Fibroblast of skin of scalp (primary cell): ENCODE measurements around the gene PAF1.
"Not testable (repeated sequence)": the region's sequence is repeated elsewhere in the genome, so short reads cannot be mapped to it uniquely, and the experiment has no call there.

Experiments
- DNase-seq: peaks from one replicate; pipeline ENCODE4 v3.0.0-alpha.2; 2013

The PAF1 gene

DNA sequence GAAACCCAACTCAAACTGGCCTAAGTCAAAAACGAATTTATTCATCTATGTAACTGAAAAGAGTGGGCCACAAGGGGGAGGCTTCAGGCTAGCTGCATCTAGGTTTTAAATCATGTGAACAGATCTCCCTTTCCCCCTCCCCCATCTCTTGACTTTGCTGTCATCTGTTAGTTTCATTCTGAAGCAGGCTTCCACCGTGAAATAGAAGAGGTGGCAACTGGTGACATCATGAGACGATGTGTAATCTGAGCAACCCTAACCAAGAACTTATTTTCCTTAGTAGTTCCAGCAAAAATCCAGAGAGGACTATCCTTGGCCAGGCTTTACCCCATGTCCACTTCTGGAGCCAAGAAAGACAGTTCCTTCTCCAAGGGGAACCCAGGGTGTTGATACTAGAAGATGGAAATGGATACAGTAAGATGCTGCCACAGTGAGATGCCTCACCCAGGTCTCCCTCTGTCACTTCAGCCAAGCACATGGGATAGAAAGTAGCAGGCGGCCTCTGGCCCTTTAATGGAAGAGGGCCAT is 39.3 kb downstream of the PAF1 start:
- peak; percentile 38 for DNase-seq

DNA sequence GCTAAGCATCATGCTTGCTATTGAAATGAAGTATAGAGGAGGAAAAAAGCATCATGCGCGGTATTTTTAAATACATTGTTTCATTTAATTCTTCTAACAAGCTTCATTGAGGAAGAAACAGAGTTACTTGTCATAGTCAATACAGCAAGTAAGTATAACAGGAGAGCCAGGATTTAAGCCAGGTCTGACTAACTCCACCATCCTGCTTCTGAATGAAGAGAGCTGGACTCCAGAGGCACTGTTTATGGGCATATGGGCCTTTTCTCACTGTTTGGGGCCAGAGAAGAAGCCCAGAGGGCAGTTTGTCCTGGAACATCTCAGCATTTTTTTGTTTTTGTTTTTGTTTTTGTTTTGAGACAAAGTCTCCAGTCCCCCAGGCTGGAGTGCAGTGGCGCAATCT is 40.8 kb downstream of the PAF1 start:
- DNase-seq = no peak

DNA sequence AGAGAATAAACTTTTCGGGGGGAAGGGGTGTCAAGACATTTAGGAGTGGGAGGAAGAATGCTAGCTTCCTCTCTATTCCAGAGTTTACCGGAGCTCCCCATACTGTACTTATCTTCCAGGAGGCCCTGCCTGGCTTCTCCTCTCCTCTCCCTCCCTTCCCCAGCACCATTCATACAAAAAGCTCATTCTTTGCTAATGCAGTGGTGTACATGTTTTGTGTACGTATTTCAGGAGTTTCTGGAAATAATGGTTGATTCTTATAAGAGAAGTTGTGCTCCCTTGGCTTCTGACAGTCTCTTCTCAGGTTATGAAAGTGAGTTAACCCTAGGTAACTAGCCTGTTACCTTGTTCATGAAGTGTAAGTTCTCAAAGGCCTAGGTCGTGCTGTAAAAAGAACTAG is 41.6 kb downstream of the PAF1 start:
- no peak for DNase-seq

DNA sequence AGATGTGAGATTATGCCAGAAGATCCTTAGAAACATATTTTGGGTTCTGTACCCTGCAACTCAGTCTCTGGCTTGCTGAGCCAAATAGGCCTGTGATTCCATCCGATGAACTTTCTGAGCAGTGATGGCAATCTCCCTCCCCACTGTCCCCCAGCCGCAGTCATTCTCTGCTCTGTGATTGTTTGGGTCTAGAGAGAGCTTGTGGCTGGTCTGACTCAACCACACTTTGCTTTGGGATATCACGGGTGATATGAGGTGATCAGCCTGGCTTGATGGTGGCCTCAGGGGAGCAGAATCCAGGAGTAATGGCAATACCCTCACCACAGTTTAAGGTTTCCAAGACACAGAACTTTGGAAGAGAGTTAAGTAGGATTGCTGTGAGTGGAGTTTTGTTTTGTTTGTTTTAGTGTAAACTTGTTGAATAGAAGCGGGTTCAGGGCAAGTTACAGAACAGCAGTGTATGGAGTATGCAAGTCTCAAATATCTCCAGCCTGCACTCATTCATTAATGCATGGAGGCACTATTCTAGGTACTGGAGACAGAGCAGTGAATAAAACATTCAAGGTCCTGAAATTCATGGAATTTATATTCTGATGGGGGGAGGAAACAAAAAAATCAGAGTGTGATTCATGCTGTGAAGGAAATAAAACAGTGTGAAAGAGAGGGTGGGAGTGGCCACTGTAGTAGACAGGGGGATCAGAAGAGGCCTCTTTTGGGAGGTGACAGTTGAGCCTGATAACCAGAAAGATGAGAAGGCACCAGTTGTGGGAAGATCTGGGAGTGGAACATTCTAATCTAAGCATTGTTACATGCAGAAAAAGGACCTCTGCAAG is 43.4 kb downstream of the PAF1 start:
- DNase-seq = peak; percentile 24

DNA sequence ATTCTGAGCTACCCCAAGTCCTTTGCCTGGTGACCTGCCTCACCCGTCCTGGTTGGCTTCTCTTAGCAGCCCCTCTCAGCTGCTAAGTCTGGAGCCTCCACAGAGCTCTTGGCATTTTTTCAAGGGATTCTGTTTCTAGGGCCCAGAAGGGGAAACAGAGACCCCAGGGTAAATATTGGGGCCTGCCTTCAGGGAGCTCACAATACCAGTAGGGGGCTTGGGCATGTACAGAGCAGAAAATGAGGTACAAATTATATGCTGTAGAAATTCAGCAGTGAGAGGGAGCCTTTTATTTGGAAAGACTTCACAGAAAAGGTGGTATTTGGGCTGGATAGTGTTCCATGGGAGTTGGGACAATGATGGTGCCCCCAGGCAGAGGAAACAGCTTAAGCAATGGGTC is 45.0 kb downstream of the PAF1 start:
- DNase-seq = no peak

DNA sequence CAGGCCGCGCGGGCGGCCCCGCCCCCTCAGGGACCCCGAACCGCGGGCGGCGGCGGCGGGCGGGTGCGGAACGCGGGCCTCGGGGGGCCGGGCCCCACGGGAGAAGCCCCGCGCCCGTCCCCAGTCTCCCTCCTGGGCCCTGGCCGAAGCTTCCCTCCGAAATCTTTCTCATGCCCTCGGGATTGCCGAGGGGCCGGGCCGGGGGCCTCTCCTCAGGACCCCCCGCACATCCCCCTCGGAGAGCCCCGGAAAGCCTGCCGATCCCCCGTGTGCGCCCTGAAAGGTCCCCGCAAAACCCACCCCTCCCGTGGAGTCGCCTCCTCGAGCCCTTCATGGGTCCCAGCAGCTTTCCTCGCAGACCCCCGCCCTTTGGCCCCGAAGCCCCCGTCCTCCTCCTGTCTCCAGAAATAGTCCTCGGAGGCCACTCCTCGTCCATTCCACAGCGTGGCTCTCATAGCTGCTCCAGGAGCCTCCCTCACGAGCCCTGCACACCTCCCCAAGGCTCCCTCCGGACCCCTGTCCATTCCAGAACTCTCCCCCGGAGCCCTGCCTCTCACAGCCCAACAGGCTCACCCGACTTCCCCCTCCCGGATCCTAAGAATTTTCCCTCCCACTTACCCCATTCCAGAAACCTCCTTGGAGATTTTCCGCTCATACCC is 48.1 kb downstream of the PAF1 start:
- DNase-seq = peak; percentile 14

DNA sequence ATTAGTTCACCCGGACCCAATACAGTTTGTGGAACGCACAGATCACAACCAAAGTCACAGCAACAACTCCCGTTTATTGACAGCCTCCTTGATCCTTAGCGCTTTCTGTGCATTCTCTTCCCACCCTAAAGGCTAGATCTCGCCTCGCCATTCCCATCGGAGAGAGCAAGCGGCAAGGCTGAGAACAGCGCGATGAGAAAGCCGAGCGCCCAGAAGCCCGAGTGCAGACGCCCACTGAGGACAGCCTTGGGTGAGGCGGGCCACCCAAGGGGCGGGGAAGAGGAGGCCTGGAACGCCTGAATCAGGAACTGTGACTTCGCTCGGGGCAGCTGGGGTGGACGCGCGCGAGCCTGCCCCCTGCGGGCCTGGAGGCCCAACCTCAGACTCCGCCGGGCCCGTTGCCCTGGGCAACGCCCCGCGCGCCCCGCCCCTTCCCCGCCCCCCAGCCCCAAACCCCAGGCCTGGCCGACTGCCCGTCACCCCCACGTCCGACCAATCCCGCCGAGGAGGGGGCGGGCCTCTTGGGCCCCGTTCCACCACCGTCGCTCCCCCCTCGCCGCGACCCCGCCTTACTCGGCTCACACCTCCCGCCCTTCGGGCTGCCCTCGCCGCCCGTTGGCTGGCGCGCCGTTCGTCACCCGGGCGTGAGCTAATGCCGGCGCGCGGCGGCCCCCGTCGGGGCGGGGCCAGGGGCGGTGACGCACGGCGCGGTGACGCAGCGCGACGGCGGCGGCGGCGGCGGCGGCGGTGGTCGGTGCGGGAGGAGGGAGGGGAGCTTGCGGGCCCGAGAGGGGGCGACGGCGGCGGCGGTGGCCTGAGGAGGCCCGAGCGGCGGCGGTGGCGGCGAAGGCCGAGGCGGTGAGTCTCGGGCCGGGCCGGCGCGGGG is 48.9 kb downstream of the PAF1 start, which contains the start of gene SAMD4B:
SAMD4B (plus strand) TSS at position 703 of the 886 bp plus-strand sequence. CDS start 14,473 bp downstream, outside the sequence.
- peak; percentile 99 for DNase-seq

DNA sequence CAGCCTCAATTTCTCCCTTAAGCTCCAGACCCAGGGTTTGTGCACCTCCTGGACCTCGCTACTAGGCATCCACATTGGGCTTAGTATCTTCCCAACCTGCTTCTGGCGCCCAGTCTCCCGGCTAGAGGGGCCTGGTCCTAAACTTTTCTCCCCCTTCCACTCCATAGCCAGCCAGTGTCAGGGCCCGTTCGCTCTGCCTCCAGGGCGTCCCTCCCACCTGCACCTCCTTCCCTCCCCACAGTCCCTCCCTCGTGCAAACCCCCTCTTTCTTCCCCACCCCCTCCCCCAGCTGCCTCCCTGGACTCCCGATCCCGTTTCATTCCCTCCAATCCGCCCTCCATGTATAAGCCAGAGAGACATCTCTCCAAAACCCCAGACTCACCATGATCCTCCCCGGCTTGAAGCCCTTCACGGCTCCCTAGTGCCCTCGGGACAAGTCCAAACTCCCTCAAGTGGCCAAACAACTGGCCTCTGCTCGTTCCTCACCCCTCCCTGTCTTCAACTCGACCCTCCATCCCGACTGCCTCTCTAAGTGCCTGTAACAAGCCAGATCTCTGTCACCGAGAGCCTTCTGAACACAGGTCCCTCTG is 49.7 kb downstream of the PAF1 start:
- no peak for DNase-seq

DNA sequence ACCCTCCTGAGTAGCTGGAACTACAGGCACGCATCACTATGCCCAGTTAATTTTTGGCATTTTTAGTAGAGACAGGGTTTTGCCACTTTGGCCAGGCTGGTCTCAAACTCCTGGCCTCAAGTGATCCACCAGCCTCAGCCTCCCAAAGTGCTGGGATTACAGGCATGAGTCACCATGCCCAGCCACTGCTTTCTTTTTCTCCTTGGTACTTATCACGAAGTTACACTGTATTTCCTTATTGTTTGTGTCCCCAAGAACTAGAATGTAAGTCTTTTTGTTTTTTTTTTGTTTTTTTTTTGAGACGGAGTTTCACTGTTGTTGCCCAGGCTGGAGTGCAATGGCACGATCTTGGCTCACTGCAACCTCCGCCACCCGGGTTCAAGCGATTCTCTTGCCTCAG is 50.8 kb downstream of the PAF1 start:
- not testable (repeated sequence) for DNase-seq

DNA sequence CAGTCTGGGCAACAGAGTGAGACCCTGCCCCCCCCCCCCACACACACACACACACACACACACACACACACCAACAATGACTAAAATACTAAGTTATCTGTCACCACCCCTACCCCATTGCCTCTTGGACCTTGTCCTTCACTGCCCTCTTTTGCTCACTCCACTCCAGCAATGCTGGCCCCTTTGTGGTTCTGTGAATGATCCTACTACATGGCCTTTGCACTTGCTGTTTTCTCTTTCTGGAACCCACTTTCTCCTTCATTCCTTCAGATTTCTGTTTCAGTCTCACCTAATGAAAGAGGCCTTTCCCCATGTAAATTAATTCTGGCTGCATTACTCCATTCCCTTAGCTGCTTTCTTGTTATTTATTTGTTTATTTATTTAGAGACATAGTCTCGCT is 51.2 kb downstream of the PAF1 start:
- no peak for DNase-seq

DNA sequence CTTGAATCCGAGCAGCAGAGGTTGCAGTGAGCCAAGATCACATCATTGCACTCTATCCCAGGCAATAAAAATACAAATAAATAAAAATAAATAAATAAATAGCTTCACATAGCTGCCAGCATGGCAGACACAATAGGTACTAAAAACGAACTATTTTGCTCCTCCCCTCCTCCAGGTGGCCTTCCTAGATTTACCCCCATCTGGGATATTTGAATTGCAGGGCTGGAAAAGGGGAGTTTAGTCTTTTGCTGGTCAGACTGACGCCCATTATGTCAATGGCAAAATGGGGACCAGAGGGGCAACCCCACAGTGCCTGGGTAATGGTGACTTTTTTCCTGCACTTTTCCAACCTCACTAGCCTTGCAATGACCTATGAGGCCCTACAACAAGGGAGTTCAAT is 54.4 kb downstream of the PAF1 start:
- DNase-seq = no peak
